Liver (tissue), 3 donors: ENCODE results near the gene OSTM1.

ENCODE experiments used
- ATF3 ChIP-seq: IDR thresholded peaks from 2 replicates; pipeline ENCODE4 v1.6.1; 2016; ENCODE audit warnings: antibody characterized with exemption
- CTCF ChIP-seq: fragments of 150-350 bp; IDR thresholded peaks from 2 replicates; pipeline ENCODE4 v1.5.1; 2017; ENCODE audit warnings: improper control_type of control experiment, low read depth, low read length; ENCODE audit not compliant: missing input control
- EGR1 ChIP-seq, 2 donors: IDR thresholded peaks; 2 replicates each; pipeline ENCODE4 v1.6.1; 2016 to 2018; ENCODE audit warnings: antibody characterized with exemption in 2 of 2, low read depth in 2 of 2
- GABPA ChIP-seq, 2 donors: IDR thresholded peaks in 1 of 2; conservative IDR thresholded peaks in 1 of 2; 2 replicates each; pipeline ENCODE4 v1.6.1; 2016; ENCODE audit warnings: antibody characterized with exemption in 2 of 2, mild to moderate bottlenecking in 1 of 2, moderate library complexity in 1 of 2
- JUND ChIP-seq, 2 donors: IDR thresholded peaks; 2 replicates each; pipeline ENCODE4 v1.6.1; 2016; ENCODE audit warnings: antibody characterized with exemption in 2 of 2
- MAX ChIP-seq: IDR thresholded peaks from 2 replicates; pipeline ENCODE4 v1.6.1; 2016; ENCODE audit warnings: antibody characterized with exemption
- NR2F2 ChIP-seq: IDR thresholded peaks from 2 replicates; pipeline ENCODE4 v1.6.1; 2016; ENCODE audit warnings: antibody characterized with exemption
- RAD21 ChIP-seq, 2 donors: IDR thresholded peaks; 2 replicates each; pipeline ENCODE4 v1.6.1; 2016; ENCODE audit warnings: antibody characterized with exemption in 2 of 2, mild to moderate bottlenecking in 2 of 2
- REST ChIP-seq: IDR thresholded peaks from 2 replicates; pipeline ENCODE4 v1.6.1; 2016; ENCODE audit warnings: antibody characterized with exemption, mild to moderate bottlenecking
- RXRA ChIP-seq, 2 donors: IDR thresholded peaks; 2 replicates each; pipeline ENCODE4 v1.6.1; 2017 to 2018; ENCODE audit warnings: antibody characterized with exemption in 2 of 2, mild to moderate bottlenecking in 1 of 2
- SP1 ChIP-seq: IDR thresholded peaks from 2 replicates; pipeline ENCODE4 v1.6.1; 2018; ENCODE audit warnings: antibody characterized with exemption, mild to moderate bottlenecking
- TAF1 ChIP-seq: conservative IDR thresholded peaks from 2 replicates; pipeline ENCODE4 v1.6.1; 2016; ENCODE audit warnings: antibody characterized with exemption, mild to moderate bottlenecking
- YY1 ChIP-seq: IDR thresholded peaks from 2 replicates; pipeline ENCODE4 v1.6.1; 2016; ENCODE audit warnings: antibody characterized with exemption, mild to moderate bottlenecking
- donor health status: healthy.
- donor health status: healthy.

GRCh38 chr6:107999341-107999740 is 75.2 kb downstream of the OSTM1 start:
- TF ChIP-seq CTCF, result no peak
- TF ChIP-seq ATF3, result no peak
- no peak for TF ChIP-seq JUND (IDR thresholded peaks at IDR 0.05)
- no peak for TF ChIP-seq EGR1 (IDR thresholded peaks at IDR 0.05; ENCODE audit: low read depth in 2 of 2)
- TF ChIP-seq MAX, result no peak
- no peak for TF ChIP-seq TAF1
- TF ChIP-seq RXRA (IDR thresholded peaks at IDR 0.05), result no peak
- TF ChIP-seq RAD21 (IDR thresholded peaks at IDR 0.05), result no peak
- no peak for TF ChIP-seq GABPA (IDR thresholded peaks at IDR 0.05 in 1 of 2, conservative IDR thresholded peaks at IDR 0.05 in 1 of 2)
- no peak for TF ChIP-seq YY1
- no peak for TF ChIP-seq SP1
- TF ChIP-seq REST, result no peak
- no peak for TF ChIP-seq NR2F2
